LHCN-M2 (cell line): ENCODE data around the gene SPHK2. TPM values are rescaled to one million over a fixed set of nuclear protein-coding genes. Genes with fewer than 3 reads are reported as not detected.
A peak's percentile ranks its signal among the peaks of the same experiment; 100 is the strongest.
"Not testable (repeated sequence)": the region's sequence is repeated elsewhere in the genome, so short reads cannot be mapped to it uniquely, and the experiment has no call there.

Source experiments
- DNase-seq: peaks from one replicate; pipeline ENCODE4 v3.0.0-alpha.2; 2012; ENCODE audit warnings: low read depth
- polyA plus RNA-seq: library from polyadenylated mRNA; unstranded; fragments of >200 nt; gene quantifications from one replicate; pipeline ENCODE4 v1.2.1, GENCODE V29; 2012; ENCODE audit warnings: missing spikeins
- total RNA-seq: library from RNA; depleted of rRNA; stranded (reverse); fragments of >200 nt; gene quantifications from 2 replicates; pipeline ENCODE4 v1.2.3, GENCODE V29; 2014; rRNA removed

SPHK2 gene
- 13.3 and 16.2 TPM in 2 replicates for total RNA-seq
- 13.0 TPM for polyA plus RNA-seq

- DNase-seq, result peak; percentile 100
Measured at GRCh38 chr19:48618916-48619691, at the start of gene SPHK2, which contains the start of gene RPL18. SPHK2 (plus strand) TSS chr19:48619506; CDS start chr19:48620515, 1,009 bp downstream. RPL18 (minus strand) TSS chr19:48619178; CDS start chr19:48619143, 35 bp downstream.

- DNase-seq, result peak; percentile 26
Measured at GRCh38 chr19:48569814-48570213, 49.5 kb upstream of the SPHK2 start.

GRCh38 chr19:48571378-48572162 is 47.7 kb upstream of the SPHK2 start:
- DNase-seq, result no peak

- no peak for DNase-seq
Measured at GRCh38 chr19:48573163-48573505, 46.2 kb upstream of the SPHK2 start.

DNA sequence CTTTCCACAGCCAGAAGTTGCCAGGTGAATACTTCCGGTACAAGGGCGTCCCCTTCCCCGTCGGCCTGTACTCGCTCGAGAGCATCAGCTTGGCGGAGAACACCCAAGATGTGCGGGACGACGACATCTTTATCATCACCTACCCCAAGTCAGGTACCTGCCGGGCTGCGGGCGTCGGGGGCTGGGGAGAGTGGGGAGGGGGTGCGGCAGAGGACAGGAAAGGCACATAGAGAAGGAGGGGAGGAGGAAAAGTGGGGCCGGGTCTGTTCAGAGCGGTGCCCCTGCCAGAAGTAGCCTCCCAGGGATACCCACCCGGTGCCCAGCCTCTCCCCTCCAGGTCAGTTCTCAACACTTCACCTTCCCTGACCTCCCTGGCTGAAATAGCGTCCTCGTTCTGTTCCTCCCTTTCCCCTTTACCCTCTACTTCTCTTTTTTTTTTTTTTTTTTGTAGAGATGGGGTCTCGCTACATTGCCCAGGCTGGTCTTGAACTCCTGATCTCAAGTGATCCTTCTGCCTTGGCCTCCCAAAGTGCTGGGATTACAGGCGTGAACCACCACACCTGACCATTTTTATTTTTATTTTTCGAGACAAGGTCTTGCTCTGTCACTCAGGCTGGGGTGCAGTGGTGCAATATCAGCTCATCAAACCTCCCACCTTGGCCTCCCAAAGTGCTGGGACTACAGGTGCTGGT is 43.2 kb upstream of the SPHK2 start:
- no peak for DNase-seq

- DNase-seq, result not testable (repeated sequence)
Measured at GRCh38 chr19:48577908-48578307, 41.4 kb upstream of the SPHK2 start.

- peak; percentile 10 for DNase-seq
Measured at GRCh38 chr19:48578891-48579290, 40.4 kb upstream of the SPHK2 start.

- DNase-seq, result no peak
Measured at GRCh38 chr19:48582168-48582567, 37.1 kb upstream of the SPHK2 start.

- DNase-seq, result no peak
Measured at GRCh38 chr19:48587387-48587786, 31.9 kb upstream of the SPHK2 start.

DNA sequence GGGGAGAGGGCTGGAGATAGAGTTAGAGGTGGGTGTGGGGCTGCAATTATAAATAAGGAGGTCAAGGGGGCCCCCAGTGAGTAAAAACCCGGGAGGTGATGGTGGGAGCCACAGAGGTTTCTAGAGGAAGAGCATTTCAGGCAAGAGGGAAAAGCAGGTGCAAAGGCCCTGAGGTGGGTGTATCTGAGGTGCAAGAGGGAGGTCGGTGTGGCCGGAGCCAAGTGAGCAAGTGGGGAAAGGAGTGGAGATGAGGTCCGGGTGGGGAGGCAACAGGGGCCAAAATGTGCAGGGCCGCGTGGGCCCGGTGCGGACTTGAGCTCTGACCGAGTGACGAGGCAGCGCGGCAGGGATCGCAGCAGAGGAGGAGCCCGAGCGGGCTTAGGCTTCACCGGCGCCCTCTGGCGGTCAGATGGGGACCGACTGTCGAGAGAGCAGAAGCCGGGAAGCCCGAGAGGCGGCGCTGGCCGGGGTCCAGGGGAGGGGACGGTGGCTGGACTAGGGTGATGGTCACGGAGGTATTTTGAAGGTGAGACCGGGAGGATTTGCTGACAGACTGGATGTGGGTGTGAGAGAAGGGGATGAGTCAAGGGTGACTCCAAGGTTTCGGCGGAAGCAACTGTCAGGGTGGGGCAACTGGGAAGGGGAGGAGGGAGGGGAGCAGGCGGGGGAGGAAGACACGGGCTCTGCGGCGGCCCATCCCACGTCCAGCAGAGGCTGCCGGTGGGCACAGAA is 30.5 kb upstream of the SPHK2 start:
- peak; percentile 74 for DNase-seq

- DNase-seq, result peak; percentile 24
Measured at GRCh38 chr19:48591021-48591420, 28.3 kb upstream of the SPHK2 start.

- DNase-seq, result no peak
Measured at GRCh38 chr19:48595171-48595570, 24.1 kb upstream of the SPHK2 start.

- DNase-seq, result no peak
Measured at GRCh38 chr19:48595833-48596232, 23.5 kb upstream of the SPHK2 start.

GRCh38 chr19:48596237-48596636 is 23.1 kb upstream of the SPHK2 start:
- DNase-seq, result no peak

- DNase-seq, result no peak
Measured at GRCh38 chr19:48596679-48597465, 22.4 kb upstream of the SPHK2 start.

- DNase-seq, result no peak
Measured at GRCh38 chr19:48598996-48599700, 20.2 kb upstream of the SPHK2 start.

DNA sequence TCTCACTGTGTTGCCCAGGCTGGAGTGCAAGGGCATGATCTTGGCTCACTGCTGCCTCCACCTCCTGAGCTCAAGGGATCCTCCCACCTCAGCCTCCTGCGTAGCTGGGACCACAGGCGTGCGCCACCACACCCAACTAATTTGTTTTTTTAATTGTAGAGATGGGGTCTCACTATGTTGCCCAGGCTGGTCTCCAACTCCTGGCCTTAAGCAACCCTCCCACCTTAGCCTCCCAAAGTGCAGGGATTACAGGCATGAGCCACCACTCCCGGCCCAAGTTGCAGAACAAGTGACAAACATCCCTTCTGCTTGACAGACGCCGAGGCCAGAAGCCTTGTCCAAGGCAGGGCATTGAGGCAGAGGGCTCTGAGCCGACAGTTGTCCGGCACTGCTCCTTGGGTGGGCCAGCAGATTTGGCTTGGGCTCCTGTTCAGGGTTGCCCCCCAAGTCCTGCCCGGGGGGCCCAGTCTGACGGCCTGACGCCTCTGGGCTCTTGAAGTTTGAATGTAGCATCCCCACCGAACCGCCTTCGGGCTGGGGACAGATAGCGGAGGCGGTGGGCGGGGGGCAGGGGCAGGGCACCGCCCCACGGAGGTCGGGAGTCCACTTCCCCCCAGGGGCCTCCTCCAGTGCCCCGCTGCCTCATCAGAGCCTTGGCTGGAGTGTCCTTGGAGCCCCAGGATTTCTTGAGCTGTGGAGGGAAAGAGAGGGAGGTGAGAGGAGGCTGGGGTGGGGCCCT is 18.5 kb upstream of the SPHK2 start:
- no peak for DNase-seq

- no peak for DNase-seq
Measured at GRCh38 chr19:48603001-48603400, 16.3 kb upstream of the SPHK2 start.

DNA sequence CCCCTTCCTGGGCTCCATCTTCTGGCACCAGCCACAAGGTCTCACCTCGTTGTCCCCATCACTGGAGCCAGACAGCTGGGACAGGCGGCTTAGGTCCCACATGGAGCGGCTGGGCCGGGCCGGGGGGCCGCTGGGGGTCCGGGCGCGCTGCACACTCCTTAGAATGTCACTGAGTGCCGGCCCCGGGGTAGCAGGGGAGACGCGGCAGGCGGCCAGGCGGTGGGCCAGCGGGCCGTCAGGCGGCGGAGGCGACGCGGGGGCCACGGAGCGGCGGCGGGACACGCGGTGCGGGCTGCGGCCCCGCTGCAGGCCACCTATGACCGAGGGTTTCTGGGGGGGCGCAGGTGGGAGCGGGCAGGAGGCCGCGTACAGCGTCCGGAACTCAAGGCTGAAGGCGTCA is 15.9 kb upstream of the SPHK2 start:
- no peak for DNase-seq
